Measurements from ENCODE around the gene PNPLA7. TPM values are rescaled to one million over a fixed set of nuclear protein-coding genes. Genes with fewer than 3 reads are reported as not detected.

The PNPLA7 gene
- polyA plus RNA-seq, 1 of the 3 experiments (the other 2 are of a cell fraction): 0.99 TPM

- H2AFZ ChIP-seq (ENCODE audit: low read depth): no peak overlapping the region
- H3K4me1 ChIP-seq (ENCODE audit: control insufficient read depth in 1 of 2, insufficient read depth in 2 of 2, low read depth in 1 of 2, low read length in 1 of 2): no peaks in the 10 kb centered on the region
- no peak overlapping the region for H3K4me2 ChIP-seq
- no peak overlapping the region for H3K27ac ChIP-seq (ENCODE audit: low read depth in 2 of 2, low read length in 1 of 2)
- no peaks in the 10 kb centered on the region for H3K36me3 ChIP-seq (replicated peaks in 1 of 2; ENCODE audit: control insufficient read depth in 1 of 2, insufficient read depth in 2 of 2, low read length in 1 of 2)
- POLR2A ChIA-PET: no interaction called here
- no peaks in the 10 kb centered on the region for H3K9me2 ChIP-seq
- WGBS (ENCODE audit: low lambda C conversion rate): 91% methylated on average over 21 of the region's 25 CpGs
- H3K79me2 ChIP-seq (ENCODE audit: insufficient read depth): no peaks in the 10 kb centered on the region
- H3K4me3 ChIP-seq (ENCODE audit: low read depth in 2 of 2, low read length in 1 of 2): no peak overlapping the region
- TF ChIP-seq FOSL2 (IDR thresholded peaks at IDR 0.05; ENCODE audit: borderline replicate concordance, low read depth) (no peak), SIN3A (IDR thresholded peaks at IDR 0.05; ENCODE audit: borderline replicate concordance, low read depth, low read length) (no peak), CHD2 (IDR thresholded peaks at IDR 0.05; ENCODE audit: low read length, partially characterized antibody) (no peak), NFIC (IDR thresholded peaks at IDR 0.05; ENCODE audit: borderline replicate concordance) (no peak), TEAD4 (IDR thresholded peaks at IDR 0.05; ENCODE audit: borderline replicate concordance, insufficient read depth) (no peak), GABPA (IDR thresholded peaks at IDR 0.05; ENCODE audit: low read depth) (no peak), MAX (IDR thresholded peaks at IDR 0.05; ENCODE audit: low read depth) (no peak), RAD21 (IDR thresholded peaks at IDR 0.05; ENCODE audit: low read length) (no peak), NRF1 (IDR thresholded peaks at IDR 0.05; ENCODE audit: low read depth, low read length) (no peak), PBX3 (IDR thresholded peaks at IDR 0.05) (no peak)
- TF ChIP-seq, protein P1, sequence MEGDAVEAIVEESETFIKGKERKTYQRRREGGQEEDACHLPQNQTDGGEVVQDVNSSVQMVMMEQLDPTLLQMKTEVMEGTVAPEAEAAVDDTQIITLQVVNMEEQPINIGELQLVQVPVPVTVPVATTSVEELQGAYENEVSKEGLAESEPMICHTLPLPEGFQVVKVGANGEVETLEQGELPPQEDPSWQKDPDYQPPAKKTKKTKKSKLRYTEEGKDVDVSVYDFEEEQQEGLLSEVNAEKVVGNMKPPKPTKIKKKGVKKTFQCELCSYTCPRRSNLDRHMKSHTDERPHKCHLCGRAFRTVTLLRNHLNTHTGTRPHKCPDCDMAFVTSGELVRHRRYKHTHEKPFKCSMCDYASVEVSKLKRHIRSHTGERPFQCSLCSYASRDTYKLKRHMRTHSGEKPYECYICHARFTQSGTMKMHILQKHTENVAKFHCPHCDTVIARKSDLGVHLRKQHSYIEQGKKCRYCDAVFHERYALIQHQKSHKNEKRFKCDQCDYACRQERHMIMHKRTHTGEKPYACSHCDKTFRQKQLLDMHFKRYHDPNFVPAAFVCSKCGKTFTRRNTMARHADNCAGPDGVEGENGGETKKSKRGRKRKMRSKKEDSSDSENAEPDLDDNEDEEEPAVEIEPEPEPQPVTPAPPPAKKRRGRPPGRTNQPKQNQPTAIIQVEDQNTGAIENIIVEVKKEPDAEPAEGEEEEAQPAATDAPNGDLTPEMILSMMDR (IDR thresholded peaks at IDR 0.05): no peak
- TF ChIP-seq, protein P2, sequence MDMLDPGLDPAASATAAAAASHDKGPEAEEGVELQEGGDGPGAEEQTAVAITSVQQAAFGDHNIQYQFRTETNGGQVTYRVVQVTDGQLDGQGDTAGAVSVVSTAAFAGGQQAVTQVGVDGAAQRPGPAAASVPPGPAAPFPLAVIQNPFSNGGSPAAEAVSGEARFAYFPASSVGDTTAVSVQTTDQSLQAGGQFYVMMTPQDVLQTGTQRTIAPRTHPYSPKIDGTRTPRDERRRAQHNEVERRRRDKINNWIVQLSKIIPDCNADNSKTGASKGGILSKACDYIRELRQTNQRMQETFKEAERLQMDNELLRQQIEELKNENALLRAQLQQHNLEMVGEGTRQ (IDR thresholded peaks at IDR 0.05; ENCODE audit: borderline replicate concordance, low read depth, low read length): no peak
- H3K9ac ChIP-seq: no peak overlapping the region
- DNase-seq: no peak
- CTCF ChIA-PET: interaction anchor here (0.7 kb wide), 1 partner anchor 257 kb away, joined by 3 read pairs; no protein-coding TSS in a partner anchor
- H3F3A ChIP-seq (replicated peaks; ENCODE audit: insufficient read depth): no peaks in the 10 kb centered on the region
- H4K20me1 ChIP-seq (ENCODE audit: insufficient read depth): no peaks in the 10 kb centered on the region
- H3K9me3 ChIP-seq: no peaks in the 10 kb centered on the region
- no peaks in the 10 kb centered on the region for H3K27me3 ChIP-seq (ENCODE audit: insufficient read depth)
Observed at GRCh38 chr9:137543237-137543963, 6.8 kb downstream of the PNPLA7 start.

DNA sequence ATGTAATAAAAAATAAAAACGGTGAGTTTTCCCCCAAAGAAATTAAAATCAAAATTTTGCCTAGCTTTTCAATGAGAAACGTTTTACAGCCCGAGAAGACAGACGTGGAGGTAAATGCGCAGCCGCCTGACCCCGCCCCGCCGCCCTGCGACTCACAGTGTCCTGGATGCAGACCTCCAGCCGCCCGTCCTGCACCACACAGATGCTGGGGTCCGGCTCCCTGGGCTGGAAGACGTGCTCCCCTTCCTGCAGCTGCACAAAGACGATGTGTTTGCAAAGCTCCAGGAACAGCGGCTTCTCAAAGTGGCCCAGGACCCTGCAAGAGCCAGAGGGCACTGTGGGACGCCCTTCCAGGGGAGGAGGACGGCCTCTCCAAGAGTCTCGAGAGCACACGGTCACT lies 7.7 kb downstream of the PNPLA7 start:
- Histone ChIP-seq H4K20me1 (ENCODE audit: insufficient read depth) (no peaks in the 10 kb centered on the region), H3F3A (replicated peaks; ENCODE audit: insufficient read depth) (no peaks in the 10 kb centered on the region), H3K4me3 (ENCODE audit: low read depth in 2 of 2, low read length in 1 of 2) (no peak overlapping the region), H3K4me1 (ENCODE audit: control insufficient read depth in 1 of 2, insufficient read depth in 2 of 2, low read depth in 1 of 2, low read length in 1 of 2) (no peaks in the 10 kb centered on the region), H2AFZ (ENCODE audit: low read depth) (no peak overlapping the region), H3K9me2 (no peaks in the 10 kb centered on the region), H3K9me3 (no peaks in the 10 kb centered on the region), H3K27ac (ENCODE audit: low read depth in 2 of 2, low read length in 1 of 2) (no peak overlapping the region), H3K4me2 (no peak overlapping the region), H3K9ac (no peak overlapping the region), H3K36me3 (replicated peaks in 1 of 2; ENCODE audit: control insufficient read depth in 1 of 2, insufficient read depth in 2 of 2, low read length in 1 of 2) (no peaks in the 10 kb centered on the region), H3K27me3 (ENCODE audit: insufficient read depth) (no peaks in the 10 kb centered on the region), H3K79me2 (ENCODE audit: insufficient read depth) (no peaks in the 10 kb centered on the region)
- DNase-seq: no peak
- 82% methylated on average over 17 of the region's 20 CpGs for WGBS (ENCODE audit: low lambda C conversion rate)
- ChIA-PET CTCF (interaction anchor here (0.7 to 1.9 kb wide), 3 partner anchors 12 to 315 kb away, joined by 3 to 8 read pairs (median 3); no protein-coding TSS in a partner anchor), POLR2A (interaction anchor here (0.9 kb wide), 1 partner anchor 8 kb away, joined by 3 read pairs; no protein-coding TSS in a partner anchor)
- TF ChIP-seq USF1 (IDR thresholded peaks at IDR 0.05; ENCODE audit: borderline replicate concordance, low read depth) (no peak), MAX (IDR thresholded peaks at IDR 0.05; ENCODE audit: low read depth) (no peak)
- TF ChIP-seq, protein P3, sequence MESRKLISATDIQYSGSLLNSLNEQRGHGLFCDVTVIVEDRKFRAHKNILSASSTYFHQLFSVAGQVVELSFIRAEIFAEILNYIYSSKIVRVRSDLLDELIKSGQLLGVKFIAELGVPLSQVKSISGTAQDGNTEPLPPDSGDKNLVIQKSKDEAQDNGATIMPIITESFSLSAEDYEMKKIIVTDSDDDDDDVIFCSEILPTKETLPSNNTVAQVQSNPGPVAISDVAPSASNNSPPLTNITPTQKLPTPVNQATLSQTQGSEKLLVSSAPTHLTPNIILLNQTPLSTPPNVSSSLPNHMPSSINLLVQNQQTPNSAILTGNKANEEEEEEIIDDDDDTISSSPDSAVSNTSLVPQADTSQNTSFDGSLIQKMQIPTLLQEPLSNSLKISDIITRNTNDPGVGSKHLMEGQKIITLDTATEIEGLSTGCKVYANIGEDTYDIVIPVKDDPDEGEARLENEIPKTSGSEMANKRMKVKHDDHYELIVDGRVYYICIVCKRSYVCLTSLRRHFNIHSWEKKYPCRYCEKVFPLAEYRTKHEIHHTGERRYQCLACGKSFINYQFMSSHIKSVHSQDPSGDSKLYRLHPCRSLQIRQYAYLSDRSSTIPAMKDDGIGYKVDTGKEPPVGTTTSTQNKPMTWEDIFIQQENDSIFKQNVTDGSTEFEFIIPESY (IDR thresholded peaks at IDR 0.05; ENCODE audit: borderline replicate concordance, low read depth): no peak

All from SK-N-SH (cell line).